HG03558 (cell line): Measurements from ENCODE around the gene ANKRD13B.

Source experiments
- ATAC-seq: cut with Tn5 transposase; IDR thresholded peaks from one replicate; pipeline ENCODE4 v1.9.1; 2021; ENCODE audit warnings: moderate number of reproducible peaks; ENCODE audit not compliant: unreplicated experiment; ENCODE audit errors: extremely low read depth

ANKRD13B gene

DNA sequence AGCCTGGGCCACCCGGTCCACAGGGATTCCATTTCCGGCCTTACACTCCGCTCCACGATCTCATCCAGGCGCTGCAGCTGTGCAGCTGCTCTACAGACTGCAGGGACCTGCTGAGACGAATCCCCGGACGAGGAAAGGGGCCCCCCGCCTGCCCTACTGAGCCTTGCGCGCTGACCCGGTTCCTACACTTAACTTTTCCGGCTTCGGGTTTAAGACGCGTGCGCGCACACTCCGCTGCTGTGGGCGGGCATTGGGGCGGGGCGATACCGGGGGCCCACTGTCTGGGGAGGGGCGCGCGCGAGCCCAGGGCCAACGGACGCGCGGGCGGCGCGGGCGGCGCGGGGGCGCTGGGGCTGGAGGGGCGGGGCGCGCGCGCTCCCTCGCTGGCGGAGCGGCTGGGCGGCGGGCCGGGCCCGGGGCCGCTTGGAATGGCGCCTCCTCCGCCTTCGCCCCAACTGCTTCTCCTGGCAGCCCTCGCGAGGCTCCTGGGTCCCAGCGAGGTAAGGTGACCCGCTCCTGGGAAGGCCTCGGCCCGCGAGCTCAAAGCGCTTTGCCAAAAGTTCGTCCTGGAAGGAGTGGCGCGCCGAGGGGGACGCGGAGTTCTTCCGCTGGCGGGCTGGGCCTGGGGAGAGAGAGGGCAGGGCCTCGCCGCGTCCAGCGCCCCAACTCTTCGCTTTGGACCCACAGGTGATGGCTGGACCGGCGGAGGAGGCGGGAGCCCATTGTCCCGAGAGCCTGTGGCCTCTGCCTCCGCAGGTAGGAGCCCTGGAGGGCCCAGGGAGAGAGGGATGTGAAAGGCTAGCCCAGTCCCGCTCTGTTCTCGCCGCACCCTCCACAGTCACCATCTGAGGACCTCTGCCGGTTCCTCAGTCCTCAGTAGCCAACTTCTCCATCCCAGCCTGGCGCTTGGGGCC lies 24.3 kb upstream of the ANKRD13B start, which contains the start of gene TP53I13:
Gene TP53I13 (plus strand): TSS at position 371 of the 914 bp plus-strand sequence. CDS start 58 bp downstream, at position 429.
- ATAC-seq, result no peak

DNA sequence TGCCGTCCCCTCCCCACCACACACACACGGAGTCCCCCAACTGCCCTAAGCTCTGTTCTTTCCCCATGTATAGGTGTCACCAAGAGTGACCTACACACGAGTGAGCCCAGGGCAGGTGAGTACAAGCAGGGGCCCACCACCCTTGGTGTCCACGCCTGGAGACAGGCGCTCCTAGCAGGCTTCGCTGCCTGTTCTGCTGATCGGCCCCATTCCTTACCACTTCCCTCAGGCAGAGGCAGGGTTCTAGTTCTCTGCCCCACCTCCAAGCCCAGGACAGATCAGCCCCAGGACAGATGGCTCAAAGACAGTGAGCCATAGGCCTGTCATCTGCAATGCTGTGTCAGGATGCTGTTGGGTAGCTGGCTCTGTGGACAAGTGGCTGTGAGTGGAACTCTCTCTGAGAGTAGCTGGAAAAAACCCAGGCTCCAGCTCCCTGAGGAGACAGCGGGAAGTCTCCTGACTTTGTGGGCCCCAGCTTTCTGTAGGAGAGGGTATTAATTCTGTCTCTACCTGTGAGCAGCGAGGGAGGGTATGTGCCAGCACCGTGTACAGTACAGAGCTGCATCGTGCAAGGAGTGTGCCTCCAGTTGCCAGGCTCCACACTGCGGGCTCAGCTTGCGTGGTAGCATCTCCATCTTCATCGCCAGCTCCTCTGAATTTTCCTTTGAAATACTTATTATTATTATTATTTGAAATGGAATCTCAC lies 23.5 kb upstream of the ANKRD13B start:
- no peak for ATAC-seq

DNA sequence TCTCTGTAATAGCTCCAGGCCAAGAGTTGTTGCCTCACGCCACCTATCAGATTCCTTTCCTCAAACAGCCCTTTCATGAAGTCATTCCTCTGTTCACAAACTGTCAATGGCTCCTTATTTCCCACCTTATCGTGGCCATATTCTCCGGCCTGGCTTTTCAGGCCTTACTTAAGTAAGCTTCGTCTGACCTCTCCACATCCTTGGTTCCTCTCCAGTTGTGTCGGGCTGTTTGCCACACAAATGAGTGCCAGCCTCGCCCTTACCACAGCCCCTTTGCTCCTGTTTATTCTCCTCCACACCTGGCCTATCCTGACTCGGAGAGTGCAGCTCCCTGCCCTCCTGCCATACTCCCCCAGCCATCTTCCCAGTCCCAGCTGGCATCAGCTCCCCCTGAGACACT lies 22.4 kb upstream of the ANKRD13B start:
- ATAC-seq, result no peak

DNA sequence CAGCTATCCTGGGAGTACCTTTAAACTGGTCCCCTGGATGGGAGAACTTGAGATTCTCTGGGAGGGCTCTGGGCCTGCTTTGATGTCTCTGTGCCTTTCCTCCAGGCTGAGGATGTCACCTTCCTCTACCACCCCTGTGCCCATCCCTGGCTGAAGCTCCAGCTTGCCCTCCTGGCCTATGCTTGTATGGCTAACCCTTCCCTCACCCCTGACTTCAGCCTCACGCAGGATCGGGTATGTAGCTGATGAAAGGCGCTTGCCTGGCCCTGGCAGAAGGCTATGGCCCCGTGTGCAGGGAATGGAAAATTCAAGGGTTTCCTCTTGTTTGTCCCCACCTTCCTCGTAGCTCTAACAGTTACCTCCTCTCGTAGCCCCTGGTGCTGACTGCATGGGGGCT lies 21.4 kb upstream of the ANKRD13B start:
- ATAC-seq, result no peak

DNA sequence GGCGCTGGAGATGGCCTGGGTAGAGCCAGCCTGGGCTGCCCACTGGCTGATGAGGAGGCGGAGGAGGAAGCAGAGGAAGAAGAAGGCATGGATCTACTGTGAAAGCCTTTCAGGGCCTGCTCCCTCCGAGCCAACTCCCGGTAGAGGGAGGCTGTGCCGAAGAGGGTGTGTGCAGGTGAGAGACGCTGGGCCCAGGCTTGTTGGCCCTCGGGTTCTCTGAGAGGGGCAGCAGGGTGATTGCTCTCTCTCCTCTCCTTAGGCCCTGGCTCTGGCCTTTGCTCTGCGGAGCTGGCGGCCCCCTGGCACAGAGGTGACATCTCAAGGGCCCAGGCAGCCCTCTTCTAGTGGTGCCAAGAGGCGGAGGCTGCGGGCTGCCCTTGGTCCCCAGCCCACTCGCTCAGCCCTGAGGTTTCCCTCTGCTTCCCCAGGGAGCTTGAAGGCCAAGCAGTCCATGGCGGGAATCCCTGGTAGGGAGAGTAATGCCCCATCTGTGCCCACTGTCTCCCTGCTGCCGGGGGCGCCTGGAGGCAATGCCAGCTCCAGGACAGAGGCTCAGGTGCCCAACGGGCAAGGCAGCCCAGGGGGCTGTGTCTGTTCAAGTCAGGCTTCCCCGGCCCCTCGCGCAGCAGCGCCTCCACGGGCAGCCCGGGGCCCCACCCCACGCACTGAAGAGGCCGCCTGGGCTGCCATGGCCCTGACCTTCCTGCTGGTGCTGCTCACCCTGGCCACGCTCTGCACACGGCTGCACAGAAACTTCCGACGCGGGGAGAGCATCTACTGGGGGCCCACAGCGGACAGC lies 20.9 kb upstream of the ANKRD13B start:
- no peak for ATAC-seq

DNA sequence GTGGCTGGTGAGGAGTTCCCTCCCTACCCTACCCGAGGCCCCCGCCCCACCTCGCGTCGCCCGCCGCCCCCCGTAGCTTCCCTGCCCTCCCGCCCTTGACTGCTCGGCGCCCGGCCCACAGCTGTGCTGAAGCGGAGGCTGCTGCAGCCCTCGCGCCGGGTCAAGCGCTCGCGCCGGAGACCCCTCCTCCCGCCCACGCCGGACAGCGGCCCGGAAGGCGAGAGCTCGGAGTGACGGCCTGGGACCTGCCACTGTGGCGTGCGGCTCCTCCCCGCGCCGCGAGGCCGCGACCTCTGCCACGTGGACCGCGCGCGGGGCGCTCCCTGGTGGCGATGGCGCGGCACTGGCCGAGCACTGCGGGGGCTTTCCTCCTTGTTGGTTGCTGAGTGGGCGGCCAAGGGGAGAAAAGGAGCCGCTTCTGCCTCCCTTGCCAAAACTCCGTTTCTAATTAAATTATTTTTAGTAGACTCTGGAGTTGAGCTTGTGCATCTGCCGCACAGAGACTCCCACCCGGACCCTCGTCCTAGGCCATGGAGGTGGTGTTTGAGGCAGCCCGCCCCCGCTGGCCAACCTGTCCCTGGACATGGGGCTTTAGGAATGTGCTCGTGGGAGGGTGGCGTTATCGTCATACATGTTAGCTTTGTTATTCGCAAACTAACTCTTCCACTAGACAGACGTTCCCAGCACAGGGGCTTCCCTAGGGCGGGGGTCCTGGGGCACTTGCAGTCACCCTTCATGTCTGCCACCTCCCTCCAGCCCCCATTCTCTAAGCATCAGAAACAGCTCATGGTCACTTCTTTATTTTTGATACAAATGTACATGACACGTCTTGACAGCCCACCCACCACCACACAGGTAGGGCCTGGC lies 20.0 kb upstream of the ANKRD13B start:
- no peak for ATAC-seq

DNA sequence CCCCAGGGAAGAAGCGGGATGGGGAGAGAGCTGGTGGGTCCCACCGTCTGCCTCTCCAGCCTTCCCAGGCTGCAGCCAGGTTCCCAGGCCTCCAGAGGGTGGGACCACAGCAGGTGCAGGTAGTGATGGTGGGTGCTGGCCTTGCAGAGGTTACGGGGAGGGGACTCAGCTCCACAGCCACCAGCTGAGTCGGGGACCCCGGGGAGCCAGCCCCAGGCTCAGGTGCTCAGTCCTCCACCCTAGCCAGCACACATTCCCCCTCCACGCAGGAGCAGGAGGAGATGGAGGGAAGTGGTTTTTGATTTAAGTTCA lies 19.4 kb upstream of the ANKRD13B start:
- no peak for ATAC-seq

DNA sequence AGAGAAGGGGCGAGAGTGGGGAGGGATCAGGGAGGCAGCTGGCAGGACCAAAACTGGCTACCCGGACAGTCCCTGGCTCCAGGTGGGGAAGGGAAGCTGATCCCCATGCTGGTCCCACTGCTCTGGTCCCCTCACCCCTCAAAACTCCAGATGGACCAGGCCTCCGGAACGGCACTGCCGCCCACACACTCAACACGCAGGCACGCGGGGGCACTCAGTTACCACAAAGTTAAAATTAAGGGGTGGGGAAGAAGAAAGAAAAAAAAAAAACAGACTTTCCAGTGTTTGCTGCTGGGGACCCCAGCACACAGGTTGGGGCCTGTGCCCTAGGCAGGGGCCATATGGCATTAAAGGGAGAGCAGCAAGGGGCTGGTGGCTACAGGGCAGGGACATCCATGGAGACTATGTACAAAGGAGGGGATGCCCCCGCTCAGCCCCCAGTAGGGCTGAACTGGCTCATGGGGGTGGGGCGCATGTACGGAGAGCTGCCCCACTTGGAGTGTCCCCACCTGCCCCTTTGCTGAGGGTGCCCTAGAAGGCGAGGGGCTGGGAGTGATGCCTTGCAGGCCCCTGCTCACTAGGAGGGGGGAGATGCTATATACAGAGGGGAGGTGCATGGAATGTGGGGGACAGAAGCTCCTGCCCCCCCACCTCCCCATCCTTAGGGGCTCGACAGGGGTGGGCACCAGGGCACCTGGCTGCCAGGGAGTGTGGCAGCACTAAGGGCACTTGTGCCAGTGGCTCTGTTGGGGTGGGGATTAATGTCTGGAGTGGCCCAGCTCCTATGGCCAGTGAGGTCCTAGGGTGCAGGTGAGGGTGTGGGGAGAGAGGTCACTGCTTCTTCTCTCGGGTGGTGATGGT lies 18.8 kb upstream of the ANKRD13B start:
- ATAC-seq, result no peak

DNA sequence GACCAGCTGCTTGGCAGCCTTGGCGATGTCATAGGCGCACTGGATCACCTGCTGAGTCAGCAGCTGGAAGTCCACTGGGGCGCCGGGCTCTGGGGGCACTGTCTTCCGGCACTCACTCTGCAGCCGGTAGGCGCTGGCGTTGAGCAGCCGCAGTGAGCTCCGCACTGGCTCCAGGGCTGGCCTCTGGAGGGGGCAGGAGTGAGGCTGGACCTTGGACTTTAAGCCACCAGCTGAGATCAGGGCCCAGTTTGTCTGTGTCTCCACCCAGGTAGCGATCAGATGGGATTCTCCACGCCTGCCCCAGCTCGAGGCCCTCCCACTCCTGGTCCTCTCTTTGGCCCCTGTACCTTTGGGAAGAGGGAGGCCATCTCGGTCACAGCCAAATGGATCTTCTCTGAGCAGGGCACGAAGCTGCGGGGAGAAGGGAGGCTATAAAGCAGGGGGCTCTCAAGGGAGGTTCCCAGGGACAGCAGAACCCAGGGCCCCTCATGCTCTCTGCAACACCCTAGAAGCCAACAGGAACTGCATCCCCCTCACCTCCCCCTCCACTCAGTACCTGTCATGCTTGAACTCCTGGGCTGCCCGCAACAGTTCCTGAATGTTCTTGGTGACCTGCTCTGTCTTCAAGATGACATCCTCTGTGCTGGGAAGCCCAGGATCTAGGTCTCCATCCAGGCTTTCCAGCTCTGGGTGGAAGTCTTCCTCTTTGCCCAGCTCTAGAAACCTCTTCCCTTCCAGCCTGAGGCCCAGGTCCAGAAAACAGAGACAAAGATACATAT lies 18.0 kb upstream of the ANKRD13B start:
- ATAC-seq, result no peak

DNA sequence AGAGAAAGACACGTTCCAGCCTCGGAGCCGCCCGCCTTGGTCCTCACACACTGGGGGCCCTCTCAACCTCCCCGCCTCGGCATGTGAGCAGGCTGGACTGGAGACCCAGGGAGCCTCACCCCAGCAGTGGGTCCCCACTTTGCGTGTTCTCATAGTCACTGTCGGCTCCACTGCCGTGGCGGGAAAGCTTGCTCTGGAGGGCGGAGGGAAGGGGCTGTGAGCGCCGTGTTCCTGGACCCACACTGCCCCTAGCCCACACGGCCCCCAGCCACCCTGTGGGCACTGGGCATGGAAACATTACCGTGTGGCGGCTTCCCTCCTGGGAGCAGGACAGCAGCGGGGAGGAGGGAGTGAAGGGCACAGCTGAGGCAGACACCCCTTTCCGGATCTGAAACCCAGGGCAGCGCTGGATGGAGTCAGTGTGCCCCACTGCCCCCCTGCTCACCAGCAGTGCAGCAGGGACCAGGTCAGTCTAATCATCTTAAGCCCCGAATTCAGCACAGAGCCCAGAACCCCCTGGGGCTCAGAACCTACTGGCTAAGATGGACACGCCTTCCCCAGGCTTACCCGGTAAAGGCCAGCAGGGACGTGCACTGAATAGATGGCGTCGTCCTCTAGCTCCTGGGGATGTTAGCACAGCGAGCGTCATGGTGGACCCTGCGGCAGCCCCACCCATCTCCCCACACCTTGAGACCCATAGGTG lies 17.3 kb upstream of the ANKRD13B start:
- no peak for ATAC-seq

DNA sequence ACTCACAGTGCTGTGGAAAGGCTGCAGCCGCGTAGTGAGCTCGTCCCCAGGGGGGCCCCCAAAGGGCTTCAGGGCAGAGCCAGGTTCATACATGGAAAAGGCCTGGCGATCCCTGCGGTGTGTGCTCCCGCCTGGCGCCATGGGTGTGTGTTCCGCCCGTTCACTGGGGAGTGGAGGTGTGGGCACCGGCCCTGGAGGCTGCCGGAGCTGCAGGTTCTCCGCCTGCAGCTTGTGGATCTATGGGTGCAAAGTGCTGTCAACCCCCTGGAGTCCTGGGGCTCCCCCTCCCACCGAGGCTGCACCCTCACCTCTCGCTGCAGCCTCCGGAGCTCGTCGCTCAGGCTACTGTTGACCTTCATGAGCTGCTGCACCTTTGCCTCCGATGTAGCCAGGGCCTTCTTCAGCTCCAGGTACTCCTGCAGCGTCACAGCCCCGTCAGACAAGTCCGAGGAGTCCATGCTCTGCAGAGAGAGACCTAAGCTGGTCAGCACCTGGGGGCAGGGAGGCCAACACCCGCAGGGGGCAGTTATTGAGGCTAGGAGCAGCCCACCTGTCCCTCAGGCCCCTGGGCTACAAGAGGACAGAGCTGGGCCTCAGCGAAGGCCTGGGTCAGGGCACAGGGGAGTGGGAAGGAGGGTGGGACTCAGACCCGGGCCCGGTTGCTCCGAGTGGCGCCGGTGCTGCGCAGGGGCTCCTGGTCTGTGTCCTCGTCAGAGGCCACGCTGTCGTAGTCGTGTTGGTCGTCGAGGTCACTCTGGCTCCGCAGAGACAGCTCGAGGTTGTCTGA lies 16.5 kb upstream of the ANKRD13B start:
- no peak for ATAC-seq

DNA sequence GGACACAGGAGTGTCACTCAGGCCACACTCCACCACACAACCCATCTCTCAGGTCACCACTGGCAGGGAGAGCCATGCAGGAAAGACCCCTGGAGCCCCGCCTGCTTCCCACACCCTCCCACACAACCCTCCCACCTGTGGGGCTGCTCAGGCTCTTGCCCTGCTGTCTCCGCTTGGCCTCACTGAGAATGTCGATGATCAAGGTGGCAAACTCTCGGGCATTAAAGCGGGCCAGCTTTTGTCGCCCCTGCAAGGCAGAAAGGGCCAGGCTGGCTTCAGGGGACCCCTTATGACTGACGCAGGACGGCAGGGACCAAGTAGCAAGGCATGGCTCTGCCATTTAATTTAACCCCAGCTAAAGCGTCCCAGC lies 15.9 kb upstream of the ANKRD13B start:
- ATAC-seq, result no peak

DNA sequence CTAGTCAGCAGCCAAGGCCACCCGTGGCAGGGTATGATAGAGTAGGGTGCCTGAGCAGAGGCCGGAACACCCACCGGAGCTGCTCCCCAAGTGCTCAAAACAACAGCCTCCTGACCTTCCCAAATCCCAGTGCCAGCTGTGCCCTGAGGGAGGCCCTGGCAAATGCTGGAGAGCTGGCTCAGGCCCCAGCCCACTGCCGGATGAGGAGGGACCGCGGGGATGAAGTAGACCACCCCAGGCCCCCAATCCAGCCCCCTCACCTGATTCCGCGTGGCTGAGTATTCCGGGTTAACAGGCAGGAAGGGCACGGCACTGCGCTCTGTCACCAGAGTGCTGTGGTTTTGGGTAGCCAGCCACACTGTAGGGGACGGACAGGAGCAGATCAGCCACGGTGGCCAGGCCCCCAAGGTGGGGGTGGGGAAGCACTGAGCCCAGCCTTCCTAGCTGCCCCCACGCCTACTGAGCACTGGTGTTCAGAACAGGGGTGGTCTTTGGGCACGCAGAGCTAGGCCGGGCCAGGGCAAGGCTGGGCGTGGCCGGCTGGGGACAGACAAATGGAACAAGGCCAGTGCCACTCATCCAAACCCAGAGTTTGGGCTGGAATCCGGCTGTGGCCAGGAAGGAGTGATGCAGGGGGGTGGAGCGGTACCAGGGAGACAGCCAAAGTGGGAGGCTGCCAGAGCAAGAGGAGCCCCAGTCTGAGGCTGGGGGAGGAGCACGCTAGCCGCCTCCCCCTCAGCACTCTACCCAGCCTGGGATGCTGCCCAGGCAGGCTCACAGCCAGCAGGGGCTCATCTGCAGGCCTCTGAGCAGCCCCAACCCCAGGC lies 15.3 kb upstream of the ANKRD13B start:
- ATAC-seq, result no peak

DNA sequence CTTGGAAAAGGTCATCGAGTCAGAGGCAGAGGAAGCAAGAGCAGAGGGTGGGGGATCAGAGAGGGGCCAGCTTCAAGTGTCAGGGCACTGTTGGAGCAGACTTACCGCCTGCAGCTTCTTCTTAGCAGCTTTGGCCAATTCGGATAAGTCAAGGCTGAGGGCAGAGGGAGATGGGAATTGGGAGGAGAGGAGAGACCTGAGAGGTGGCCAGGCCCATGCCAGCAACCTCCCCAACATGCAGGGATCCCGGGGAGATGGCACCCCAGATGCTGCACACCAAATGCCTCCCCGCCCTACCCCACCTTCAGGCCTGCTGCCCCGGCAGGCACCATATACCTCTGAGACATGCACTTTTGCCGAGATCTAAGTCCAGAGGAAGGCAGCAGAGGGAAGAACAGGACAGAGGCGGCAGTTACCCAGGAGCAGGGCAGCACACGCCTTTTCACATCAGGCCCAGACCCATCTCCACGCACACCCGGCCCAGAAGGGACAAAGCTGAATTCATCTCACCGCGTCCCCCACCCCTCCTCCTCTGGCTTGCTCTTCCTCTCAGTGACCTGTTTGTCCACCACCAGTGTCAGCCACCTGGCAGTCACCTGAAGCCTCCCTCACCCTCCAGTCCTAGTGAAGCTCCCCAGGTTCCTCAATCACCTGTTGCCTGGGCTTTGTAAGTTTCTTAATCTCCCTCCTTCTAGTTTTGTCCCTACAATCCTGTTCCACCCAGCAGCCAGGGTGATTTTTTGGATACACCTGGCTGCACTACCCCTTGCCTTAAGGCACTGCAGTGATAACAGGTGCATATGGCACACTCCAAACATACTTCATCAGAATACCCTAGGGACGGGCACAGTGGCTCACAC lies 14.1 kb upstream of the ANKRD13B start:
- ATAC-seq, result no peak
